ENCODE data around the gene SMIM29. TPM values are rescaled to one million over a fixed set of nuclear protein-coding genes. Genes with fewer than 3 reads are reported as not detected.

Gene SMIM29
- total and polyA plus RNA-seq, 2 donors (not counting 1 experiment from before 2014, with no cell fraction given): 43.6 to 106 TPM

DNA sequence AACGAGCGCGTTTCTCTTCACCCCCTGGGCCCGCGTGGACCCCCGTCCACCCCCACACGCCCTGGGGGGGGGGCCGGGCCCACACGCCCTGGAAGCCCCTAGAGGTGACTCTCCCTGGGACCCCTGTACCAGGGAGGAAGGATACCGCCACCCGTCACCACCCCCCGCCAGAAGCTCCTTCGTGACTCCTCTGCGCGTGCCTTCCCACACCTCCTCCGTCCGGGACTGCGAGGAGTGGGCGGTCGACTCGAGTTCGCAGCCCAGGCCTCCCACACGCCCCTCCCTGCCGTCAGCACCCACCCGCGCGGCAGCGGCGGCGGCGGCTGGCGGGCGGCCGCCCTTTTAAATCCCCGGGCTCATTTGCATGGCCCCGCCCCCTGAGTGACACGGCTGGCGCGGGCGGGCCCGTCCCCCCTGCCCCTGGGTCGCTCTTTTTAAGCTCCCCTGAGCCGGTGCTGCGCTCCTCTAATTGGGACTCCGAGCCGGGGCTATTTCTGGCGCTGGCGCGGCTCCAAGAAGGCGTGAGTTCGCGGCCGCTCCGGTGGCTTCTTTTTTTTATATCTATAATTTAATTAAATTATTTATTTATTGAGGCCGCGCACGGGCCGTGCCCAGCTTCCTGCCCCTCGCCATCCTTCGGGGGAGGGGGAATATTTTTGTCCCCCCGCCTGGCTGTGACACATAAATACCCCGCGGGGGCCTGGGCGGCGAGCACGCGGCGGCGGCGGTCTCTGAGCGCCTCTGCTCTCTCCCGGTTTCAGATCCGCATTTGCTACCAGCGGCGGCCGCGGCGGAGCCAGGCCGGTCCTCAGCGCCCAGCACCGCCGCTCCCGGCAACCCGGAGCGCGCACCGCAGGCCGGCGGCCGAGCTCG, 12.1 kb downstream of the SMIM29 start, which contains the start of gene HMGA1:
TSS of gene HMGA1 (plus strand) at position 431 of the 873 bp plus-strand sequence. CDS start 3,908 bp downstream, outside the sequence.
- peak within 1 kb of the TSS; percentile 96 to 98 for H3K27ac ChIP-seq (ENCODE audit: low read length in 2 of 2)
- Mint-ChIP-seq H3K4me1 (peaks cover 34% of the 10 kb centered on the region), H3K27ac (peak within 1 kb of the TSS; percentile 98), H3K27me3 (no peaks in the 10 kb centered on the region), H3K9me3 (ENCODE audit: insufficient read depth) (no peaks in the 10 kb centered on the region), H3K4me3 (peak within 1 kb of the TSS; percentile 92)
- H3K4me2 ChIP-seq (replicated peaks; ENCODE audit: low read depth, low read length, poor library complexity, severe bottlenecking): peak within 1 kb of the TSS; percentile 97
- DNase-seq (peak; percentile 96), ATAC-seq (ENCODE audit: low read depth) (peak; percentile 76)
- intact Hi-C loops (cut with micrococcal nuclease): loop anchor here (1.0 to 10.0 kb wide), 6 partner anchors 12 to 648 kb away; partner anchors contain the start of genes ANKS1A, ILRUN, RPS10 and SNRPC
- TF ChIP-seq CTCF (IDR thresholded peaks at IDR 0.05) (no peak), EZH2 (IDR thresholded peaks at IDR 0.05; ENCODE audit: borderline replicate concordance, insufficient read depth, low read depth, low read length, poor library complexity, severe bottlenecking) (no peak)
- peak within 1 kb of the TSS; percentile 64 to 93 (median 88) for H3K4me3 ChIP-seq (ENCODE audit: control extremely low read depth in 1 of 5, extremely low read depth in 1 of 5, insufficient read depth in 1 of 5, low read depth in 2 of 5, low read length in 4 of 5)
- peak within 1 kb of the TSS; percentile 90 for H3K9ac ChIP-seq (ENCODE audit: low read length)
- under 1% methylated on average over 79 of the region's 91 CpGs for WGBS (ENCODE audit: insufficient coverage)
- H4K20me1 ChIP-seq (ENCODE audit: control insufficient read depth, insufficient read depth, low read length, poor library complexity, severe bottlenecking): peaks cover 40% of the 10 kb centered on the region
- ChIA-PET CTCF (interaction anchor here (0.5 to 1.8 kb wide), 13 partner anchors 9 to 375 kb away, joined by 3 to 14 read pairs (median 4); partner anchors contain the start of gene SMIM29), POLR2A (interaction anchor here (0.6 to 2.2 kb wide), 14 partner anchors 10 to 1265 kb away, joined by 3 to 41 read pairs (median 7); partner anchors contain the start of genes NUDT3, RPS10 and SMIM29)
- H3K9me3 ChIP-seq (ENCODE audit: control extremely low read depth in 1 of 3, control insufficient read depth in 2 of 3, insufficient read depth in 1 of 3, low read length in 2 of 3): no peaks in the 10 kb centered on the region
- peaks cover 38% of the 10 kb centered on the region for H3K79me2 ChIP-seq (ENCODE audit: control insufficient read depth, insufficient read depth, low read length)
- H2AFZ ChIP-seq (ENCODE audit: insufficient read depth, low read depth, low read length, poor library complexity, severe bottlenecking): peak within 1 kb of the TSS; percentile 76
- peaks cover 0 to 11% of the 10 kb centered on the region in 2 experiments for H3K36me3 ChIP-seq (replicated peaks in 1 of 2; ENCODE audit: control extremely low read depth in 1 of 2, control insufficient read depth in 1 of 2, extremely low read depth in 1 of 2, insufficient read depth in 2 of 2, low read length in 1 of 2)
- peaks cover 22 to 30% of the 10 kb centered on the region in 2 donors for H3K4me1 ChIP-seq (ENCODE audit: control insufficient read depth in 2 of 2, insufficient read depth in 2 of 2, low read length in 2 of 2)
- H3K27me3 ChIP-seq (replicated peaks in 1 of 4; ENCODE audit: control extremely low read depth in 1 of 4, control insufficient read depth in 3 of 4, insufficient read depth in 4 of 4, low read length in 3 of 4): no peaks in the 10 kb centered on the region
